ENCODE measurements around the gene SGF29. TPM values are rescaled to one million over a fixed set of nuclear protein-coding genes. Genes with fewer than 3 reads are reported as not detected.
"Not testable (repeated sequence)": the region's sequence is repeated elsewhere in the genome, so short reads cannot be mapped to it uniquely, and the experiment has no call there.

Gene SGF29
- total RNA-seq, 1 experiment from 2014 or later: 14.9 TPM

DNA sequence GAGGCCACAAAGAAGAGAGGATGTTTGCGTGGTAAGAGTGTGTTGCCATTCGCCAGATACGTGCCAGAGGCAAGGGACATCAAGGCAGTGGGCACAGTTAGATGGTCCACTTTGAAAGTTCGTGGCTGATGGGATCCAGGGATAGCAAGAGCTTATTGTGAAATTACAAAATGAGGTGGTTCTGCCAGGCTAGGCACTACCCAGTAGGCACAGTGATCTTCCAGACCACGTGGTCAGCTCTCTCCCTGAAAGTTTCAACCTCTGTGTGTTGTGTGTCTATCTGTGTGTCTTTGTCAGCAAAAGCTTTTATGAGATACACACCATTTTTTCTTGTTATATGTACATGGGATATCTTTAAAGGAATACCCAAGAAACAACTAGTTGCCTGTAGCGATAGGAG lies 9.5 kb downstream of the SGF29 start:
- no peak for DNase-seq (ENCODE audit: low read depth)

DNA sequence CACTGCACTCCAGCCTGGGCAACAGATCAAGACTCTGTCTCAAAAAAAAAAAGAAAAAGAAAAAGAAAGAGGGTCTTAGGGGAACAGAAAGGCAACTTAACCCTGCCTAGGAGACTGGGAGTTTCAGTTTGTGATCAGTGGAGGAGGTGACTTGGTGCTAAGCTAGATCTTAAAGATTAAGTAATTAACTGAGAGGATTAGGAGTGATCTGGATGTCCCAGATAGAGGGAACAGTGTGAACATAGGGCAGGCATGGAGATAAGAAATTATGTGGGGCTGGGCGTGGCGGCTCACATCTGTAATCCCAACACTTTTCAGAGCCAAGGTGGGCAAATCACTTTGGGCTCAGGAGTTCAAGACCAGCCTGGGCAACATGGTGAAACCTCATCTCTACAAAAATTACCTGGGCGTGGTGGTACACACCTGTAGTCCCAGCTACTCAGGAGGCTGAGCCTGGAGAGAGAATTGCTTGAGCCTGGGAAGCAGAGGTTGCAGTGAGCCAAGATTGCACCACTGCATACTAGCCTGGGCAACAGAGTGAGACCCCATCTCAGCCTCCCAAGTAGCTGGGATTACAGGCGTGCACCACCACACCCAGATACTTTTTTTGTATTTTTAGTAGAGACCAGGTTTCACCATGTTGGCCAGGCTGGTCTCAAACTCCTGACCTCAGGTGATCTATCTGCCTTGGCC lies 12.7 kb downstream of the SGF29 start:
- not testable (repeated sequence) for DNase-seq (ENCODE audit: low read depth)

DNA sequence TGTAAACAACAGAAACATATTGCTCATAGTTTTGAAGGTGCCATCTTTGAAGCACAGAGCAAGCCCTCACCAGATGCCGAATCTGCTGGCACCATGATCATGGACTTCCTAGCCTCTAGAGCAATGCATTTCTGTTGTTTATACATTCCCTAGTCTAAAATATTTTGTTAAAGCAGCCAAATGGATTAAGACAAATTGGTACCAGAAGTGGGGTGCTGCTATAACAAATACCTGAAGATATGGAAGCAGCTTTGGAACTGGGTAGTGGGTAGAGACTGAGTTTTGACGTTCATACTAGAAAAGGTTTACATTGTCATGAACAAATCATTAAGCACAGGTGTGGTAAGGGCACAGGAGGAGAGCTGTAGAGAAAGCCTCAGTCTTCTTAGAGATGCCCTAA lies 13.6 kb downstream of the SGF29 start:
- no peak for DNase-seq (ENCODE audit: low read depth)

DNA sequence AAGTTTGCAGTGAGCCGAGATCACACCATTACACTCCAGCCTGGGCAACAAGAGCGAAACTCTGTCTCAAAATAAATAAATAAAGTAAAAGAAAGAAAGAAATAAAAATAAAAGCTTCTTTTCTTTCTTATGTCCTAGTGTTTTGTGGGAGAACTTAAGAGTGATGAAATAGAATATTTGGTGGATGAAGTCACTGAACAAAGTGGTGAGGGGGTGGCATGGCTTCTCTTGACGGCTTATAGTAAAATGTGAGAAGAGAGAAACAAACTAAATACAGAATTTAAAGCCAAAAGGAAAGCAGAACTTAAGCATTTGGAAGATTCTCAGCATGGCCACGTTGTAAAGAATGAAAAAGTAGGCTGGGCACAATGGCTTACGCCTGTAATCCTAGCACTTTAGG lies 15.3 kb downstream of the SGF29 start:
- peak; percentile 32 for DNase-seq (ENCODE audit: low read depth)

DNA sequence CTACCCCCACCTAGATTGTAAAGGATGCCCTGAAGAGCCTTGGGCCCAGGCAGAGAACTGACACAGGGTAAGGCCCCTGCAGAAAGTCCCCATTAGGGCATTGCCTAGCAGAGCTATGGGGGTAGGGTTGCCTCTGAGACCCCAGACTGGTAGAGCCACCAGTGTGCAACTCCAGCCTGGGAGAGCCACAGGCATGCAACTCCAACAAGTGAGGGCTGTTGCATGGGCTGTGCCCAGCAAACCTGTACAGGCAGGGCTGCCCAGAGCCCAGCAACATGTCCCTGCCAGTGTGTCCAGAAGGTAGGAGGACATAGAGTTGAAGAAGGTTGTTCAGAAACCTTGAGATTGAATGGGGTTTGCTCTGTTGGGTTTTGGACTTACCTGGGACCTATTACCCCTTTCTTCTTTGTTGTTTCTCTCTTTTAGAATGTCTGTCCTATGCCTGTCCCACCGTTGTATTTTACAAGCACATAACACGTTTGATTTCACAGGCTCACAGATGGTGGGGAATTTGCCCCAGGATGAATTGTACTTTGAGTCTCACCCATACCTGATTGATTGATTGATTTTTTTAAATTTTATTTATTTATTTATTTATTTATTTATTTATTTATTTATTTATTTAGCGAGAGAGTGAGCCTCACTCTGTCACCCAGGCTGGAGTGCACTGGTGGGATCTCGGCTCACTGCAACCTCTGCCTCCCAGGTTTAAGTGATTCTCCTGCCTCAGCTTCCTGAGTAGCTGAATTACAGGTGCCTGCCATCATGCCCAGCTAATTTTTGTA lies 16.4 kb downstream of the SGF29 start:
- DNase-seq (ENCODE audit: low read depth): no peak

DNA sequence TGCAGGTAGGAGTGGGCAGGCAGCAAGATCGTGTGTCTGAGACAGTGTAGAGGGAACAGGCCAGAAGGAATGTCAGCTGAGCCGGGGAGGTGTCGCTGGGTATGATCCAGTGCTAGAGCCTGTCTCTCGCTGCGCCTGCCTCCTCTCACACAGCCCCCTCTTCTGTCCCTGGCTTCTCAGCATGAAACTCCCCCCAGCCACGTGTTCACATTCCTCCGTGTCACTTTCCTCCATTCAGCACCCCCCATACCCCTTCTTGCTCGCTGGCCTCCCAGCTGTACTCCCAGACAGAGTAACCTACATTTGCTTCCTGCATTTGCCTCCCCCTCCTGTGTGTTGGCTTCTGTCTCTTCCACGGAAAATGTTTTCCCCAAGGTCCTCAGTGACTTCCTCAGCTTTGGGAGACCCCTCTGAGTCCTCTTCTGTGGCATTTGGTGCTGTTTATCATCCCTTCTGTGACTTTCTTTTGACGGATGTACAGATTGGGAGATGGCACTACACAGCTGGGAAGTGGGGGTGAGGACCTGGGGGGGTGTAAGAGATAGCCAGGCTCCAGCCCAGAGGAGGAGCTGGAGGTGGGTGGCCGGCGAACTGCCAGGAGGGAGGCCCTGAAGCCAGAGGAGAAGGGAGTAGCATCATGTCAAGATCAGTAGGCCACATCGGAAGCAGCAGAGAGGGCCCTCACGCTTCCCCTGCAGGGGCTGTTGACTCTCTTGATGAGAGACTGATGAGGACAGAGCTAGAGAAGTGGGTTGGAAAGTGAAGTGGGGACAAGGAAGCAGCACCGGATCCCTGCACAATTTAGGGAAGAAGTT lies 19.2 kb downstream of the SGF29 start:
- DNase-seq (ENCODE audit: low read depth): no peak

DNA sequence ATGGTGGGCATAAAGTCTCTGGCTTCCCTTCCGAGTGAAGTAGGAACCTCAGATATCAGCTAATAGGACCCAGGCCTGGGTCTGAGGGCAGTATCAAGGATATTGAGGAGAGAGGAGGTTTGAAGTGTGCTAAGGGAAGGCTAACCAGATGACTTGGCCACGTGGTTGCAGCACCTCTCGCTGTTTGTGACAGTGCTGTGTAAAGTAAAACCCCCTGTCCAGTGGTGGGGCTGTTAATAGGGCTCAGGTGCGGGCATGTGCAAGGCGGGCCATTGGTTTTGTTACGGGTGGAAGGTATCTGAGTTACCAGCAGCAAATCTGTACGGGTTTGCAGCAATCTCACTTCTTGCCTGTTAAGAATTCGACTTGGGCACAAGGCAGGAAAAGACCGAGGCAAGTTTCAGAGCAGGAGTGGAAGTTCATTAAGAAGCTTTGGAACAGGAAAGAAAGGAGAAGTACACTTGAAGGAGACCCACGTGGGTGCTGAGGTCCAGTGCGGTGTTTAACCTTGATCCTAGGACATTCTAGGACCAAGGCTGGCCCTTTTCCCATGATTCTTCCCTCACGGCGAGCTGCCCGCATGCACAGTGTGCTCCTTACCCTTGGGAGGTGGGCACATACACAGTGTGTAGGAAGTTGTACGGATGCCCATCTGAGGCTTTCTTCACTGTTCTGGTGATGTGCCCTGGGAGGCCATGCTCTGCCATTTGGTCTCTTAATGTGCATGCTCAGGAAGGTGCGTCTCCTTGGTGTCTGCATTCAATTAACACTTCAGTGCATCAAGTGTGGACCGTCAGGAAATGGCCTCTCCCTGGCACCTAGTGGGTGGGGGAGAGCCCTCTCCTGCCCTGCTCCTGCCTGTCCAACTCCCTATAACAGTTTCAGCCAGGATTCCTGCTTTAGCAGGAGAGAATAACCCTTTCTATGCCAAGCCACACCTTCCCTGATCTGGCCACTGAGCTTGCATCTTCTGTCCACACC lies 20.3 kb downstream of the SGF29 start:
- no peak for DNase-seq (ENCODE audit: low read depth)

DNA sequence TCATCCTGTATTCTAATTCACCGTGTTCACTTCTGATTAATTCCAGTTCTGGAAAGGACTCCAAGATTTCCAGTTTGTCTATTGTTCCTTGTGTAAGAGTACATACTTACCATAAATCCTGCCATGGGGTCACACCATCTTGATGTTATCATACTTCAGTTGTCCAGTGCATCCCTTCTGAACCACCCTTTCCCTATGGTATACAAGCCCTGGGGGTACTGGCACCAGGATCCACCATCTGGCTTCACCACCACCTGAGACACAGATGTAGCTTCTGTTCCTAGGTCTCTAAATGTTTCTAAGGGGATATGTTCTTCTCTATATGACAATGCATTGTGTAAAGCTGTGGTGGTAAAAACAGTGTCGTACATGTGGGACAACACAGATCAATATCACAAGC lies 21.2 kb downstream of the SGF29 start:
- no peak for DNase-seq (ENCODE audit: low read depth)

DNA sequence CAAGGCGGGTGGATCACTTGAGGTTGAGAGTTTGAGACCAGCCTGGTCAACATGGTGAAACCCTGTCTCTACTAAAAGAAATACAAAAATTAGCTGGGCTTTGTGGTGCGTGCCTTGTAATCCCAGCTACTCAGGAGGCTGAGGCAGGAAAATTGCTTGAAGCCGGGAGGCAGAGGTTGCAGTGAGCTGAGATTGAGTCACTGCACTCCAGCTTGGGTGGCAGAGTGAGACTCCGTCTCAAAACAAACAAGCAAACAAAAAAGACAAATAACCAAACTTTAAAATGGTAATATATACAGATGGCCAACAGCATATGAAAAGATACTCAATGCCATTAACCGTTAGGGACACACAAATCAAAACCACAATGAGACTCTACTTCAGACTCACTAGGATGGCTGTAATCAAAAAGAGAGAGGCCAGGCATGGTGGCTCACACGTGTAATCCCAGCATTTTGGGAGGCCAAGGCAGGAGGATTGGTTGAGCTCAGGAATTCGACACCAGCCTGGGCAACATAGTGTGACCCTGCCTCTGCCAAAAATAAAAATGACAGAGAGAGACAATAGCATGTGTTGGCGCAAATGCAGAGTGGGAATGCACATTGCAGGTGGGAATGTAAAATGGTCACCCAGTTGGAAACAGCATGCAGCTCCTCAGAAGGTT lies 21.9 kb downstream of the SGF29 start:
- DNase-seq (ENCODE audit: low read depth): no peak

DNA sequence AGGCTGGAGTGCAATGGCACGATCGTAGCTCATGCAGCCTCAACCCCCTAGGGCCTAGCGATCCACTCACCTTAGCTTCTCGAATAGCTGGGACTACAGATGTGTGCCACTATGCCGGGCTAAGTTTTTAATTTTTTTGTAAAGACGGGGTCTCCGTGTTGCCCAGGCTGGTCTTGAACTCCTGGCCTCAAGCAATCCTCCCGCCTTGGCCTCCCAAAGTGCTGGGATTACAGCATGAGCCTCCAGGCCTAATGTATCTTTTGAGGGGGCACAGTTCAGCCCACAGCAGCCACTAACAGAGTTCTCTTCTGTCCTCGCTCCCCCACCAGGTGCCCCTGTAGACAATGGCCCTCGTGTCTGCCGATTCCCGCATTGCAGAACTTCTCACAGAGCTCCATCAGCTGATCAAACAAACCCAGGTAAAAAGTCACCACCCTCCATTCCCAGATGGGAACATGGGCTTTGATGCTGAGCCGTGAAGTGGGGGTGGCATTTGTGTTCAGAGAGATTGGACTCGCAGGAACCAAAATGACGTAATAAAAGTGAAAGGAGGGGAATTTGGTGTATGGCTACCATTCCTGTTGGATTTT lies 27.1 kb downstream of the SGF29 start:
- DNase-seq (ENCODE audit: low read depth): no peak

DNA sequence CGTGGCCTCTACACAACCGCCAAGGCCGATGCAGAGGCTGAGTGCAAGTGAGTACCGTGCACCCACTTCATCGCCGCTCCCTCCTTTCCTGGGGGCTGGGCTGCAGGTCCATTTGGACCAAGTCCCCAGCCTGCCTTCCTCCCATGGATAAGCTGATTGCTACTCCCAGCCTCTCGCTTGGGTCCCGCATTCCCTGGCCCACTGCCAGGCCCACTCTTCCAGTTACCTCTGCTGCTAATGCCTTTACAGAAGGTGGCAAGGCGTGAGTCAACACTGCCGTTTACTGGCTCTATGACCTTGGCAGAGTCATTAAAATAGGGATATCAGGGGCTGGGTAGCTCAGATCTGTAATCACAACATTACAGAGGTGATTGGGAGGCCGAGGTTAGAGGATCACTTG lies 32.0 kb downstream of the SGF29 start:
- DNase-seq (ENCODE audit: low read depth): no peak

DNA sequence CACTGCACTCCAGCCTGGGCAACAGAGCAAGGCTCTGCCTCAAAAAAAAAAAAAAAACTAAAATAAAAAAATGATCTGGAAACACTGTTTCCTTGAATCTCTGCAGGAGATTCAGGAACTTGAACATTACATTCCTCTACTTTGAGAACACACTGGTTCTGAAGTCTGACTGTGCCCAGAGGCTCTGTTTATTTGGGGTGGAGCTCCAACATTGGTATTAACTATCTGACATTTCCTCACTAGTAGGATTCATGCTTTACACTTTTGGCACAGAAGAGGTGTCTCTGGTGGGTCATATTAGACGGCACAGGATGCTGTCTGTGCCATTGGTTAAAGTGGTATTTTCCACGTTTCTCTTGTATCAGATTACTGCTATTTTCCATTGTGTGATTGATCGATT lies 32.7 kb downstream of the SGF29 start:
- DNase-seq (ENCODE audit: low read depth): no peak

DNA sequence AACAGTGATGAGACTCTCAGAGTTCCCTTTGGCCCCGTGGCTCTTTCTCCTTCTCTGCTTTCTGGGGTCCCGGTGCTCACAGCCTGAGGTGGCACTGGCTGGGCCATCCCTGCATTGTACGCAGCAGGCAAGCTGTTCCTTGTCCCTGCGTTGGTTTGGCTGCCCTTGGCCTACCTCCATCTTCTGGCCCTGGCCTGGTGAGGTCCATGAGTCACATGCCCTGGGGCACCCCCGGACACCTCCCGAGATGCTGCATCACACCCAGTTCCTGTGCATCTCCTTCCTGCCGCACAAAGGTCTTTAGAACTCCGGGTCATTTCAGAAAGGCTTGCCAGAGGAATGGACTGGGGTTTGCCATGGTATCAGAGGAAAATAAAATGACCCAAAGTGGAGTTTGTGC lies 33.7 kb downstream of the SGF29 start:
- DNase-seq (ENCODE audit: low read depth): no peak

DNA sequence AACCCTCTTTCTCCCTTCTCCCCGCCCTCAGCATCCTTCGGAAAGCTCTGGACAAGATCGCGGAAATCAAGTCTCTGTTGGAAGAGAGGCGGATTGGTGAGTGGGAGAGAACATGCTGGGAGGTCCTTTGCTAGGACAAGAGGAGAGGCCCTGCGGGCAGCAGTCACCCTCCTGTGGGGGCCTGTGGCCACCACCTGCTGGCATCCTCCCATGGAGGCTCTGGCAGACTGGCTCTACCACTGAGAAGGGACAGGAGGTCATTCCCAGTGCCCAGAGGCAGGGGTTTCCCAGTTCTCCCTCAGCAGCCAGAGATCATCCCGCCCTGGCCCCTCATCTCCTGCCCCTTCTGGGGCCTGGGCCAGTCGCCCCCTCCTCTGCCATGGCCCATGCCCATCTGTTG lies 35.3 kb downstream of the SGF29 start:
- no peak for DNase-seq (ENCODE audit: low read depth)

DNA sequence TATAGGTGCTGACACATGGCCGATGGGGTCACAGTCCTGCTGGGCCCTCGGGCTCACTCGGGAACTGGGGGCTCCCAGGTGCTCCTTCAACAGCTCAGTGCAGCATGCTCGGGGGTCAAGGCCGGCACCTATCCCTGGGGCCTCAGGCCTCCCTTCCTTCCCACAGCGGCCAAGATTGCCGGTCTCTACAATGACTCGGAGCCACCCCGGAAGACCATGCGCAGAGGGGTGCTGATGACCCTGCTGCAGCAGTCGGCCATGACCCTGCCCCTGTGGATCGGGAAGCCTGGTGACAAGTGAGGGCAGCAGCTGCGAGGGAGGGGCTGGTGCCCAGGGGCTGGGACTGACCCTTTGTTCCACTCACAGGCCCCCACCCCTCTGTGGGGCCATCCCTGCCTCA lies 36.2 kb downstream of the SGF29 start:
- no peak for DNase-seq (ENCODE audit: low read depth)

DNA sequence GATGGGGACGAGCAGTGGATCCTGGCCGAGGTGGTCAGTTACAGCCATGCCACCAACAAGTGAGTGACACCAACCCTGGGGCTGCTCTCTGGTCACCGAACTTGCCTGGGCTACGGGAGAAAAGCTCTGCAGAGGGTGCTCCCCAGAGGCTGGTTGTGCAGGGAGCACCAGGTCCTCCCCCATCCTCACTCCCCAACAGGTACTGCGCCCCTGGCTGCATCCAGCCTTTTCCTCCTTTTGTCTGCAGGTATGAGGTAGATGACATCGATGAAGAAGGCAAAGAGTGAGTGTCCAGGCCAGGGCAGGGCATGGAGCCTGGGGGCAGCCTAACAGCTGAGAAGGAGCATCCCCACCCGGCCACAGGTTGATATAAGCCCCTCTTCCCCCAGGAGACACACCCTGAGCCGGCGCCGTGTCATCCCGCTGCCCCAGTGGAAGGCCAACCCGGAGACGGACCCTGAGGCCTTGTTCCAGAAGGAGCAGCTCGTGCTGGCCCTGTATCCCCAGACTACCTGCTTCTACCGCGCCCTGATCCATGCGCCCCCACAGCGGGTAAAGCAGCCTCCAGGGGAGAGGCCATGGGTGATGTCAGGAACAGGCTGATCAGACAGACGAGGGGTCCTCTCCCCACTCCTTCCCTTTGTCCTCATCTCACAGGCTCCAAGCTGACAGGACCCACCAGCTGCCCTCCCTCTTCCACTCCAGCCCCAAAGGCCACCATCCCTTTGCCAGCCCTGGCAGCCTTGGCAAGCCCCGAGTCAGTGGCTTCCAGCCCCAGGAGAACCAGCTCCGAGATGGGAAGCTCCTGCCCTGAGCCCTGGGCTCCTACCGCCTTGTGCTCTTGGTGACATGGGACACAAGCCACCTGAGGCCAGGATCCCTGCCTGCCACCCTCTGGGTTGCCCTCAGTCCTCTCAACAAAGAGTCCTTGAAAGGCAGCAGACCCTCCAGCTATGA lies 36.9 kb downstream of the SGF29 start:
- no peak for DNase-seq (ENCODE audit: low read depth)

DNA sequence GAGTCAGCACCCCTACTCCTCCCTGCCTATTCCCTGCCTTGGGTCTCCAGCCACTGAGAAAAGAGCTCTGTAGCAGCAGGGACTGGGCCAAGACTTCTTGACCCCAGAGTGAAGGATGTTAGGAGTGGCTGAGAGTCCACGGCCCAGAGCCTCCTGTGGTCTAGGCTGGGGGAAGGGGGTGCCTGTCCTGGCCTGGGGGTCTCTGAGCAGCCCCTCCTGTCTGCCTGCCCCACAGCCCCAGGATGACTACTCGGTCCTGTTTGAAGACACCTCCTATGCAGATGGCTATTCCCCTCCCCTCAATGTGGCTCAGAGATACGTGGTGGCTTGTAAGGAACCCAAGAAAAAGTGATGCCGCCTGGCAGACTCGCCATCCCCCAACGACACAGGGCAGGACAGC lies 37.6 kb downstream of the SGF29 start:
- no peak for DNase-seq (ENCODE audit: low read depth)

DNA sequence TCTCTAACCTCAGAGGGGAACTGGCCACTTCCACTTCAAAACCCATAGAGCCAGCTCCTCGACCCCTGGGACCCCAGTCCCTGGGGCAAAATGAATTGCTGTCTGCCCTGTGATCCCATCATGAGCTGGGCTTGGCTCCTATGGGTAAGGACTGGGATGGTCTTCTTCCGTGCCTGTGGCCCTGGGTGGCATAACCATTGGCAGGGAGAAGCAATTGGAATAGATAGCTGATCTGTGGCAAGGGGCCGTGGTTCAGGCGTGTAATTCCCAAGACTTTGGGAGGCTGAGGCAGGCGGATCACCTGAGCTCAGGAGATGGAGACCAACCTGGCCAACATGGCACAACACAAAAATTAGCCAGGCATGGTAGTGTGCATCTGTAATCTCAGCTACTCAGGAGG lies 38.8 kb downstream of the SGF29 start:
- DNase-seq (ENCODE audit: low read depth): no peak

DNA sequence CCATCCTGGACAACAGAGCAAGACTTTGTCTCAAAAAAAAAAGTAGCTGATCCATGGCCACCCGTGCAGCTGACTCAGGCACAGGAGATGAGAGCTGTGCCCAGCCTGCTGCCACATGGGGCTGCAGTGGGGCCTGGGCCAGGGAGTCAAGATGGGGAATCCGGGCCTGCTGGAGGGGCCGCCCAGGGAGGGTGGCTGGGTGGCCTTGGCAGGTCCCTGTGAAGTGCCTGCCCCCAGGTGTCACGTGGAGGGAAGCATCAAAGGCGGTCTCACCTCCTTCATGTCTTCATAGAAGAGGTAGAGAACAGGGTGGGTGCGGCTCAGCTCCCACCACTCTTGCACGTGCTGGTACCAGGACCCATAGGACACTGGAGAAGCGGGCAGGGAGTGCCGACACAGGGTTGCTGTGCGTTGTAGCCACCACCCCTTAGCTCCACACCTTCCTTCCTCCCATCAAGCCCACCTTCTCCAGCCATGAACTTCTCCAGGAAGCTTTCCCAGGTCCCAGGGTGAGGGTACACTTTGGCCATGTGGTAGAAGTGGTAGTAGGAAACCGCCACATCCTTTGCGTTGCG lies 39.3 kb downstream of the SGF29 start:
- no peak for DNase-seq (ENCODE audit: low read depth)
